HT1080 (cell line): ENCODE measurements around the gene CSF1. TPM values are rescaled to one million over a fixed set of nuclear protein-coding genes. Genes with fewer than 3 reads are reported as not detected.
"Not testable (repeated sequence)": the region's sequence is repeated elsewhere in the genome, so short reads cannot be mapped to it uniquely, and the experiment has no call there.

Experiments
- DNase-seq: peaks from one replicate; pipeline ENCODE4 v3.0.0-alpha.2; 2015; ENCODE audit warnings: low read depth
- total RNA-seq: library from RNA; depleted of rRNA; stranded (reverse); fragments of >200 nt; shearing (Covaris generic); gene quantifications from 2 replicates; pipeline ENCODE4 v1.2.3, GENCODE V29; 2014

The CSF1 gene
- total RNA-seq, 1 experiment from 2014 or later: 22.0 TPM

GRCh38 chr1:109933856-109934711, 23.4 kb downstream of the CSF1 start:
- DNase-seq: peak; percentile 83

GRCh38 chr1:109935451-109935900, 24.8 kb downstream of the CSF1 start:
- DNase-seq: no peak

DNA sequence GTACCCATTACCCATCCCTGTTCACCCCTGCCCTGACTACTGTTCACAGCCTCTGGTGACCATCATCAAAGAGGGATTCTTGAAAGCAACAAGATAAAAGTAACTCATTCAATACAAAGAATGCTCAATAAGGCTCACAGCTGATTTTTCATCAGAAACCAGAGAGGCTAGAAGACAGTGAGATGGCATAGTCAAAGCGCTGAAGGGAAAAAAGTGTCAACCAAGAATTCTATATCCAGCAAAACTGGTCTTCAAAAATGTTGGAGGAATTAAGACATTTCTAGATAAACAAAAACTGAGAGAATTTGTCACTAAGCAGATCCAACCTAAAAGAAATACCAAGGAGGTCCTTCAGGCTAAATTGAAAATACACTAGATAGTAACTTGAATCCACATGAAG, 27.1 kb downstream of the CSF1 start:
- no peak for DNase-seq

GRCh38 chr1:109938556-109938955, 27.9 kb downstream of the CSF1 start:
- DNase-seq: no peak

DNA sequence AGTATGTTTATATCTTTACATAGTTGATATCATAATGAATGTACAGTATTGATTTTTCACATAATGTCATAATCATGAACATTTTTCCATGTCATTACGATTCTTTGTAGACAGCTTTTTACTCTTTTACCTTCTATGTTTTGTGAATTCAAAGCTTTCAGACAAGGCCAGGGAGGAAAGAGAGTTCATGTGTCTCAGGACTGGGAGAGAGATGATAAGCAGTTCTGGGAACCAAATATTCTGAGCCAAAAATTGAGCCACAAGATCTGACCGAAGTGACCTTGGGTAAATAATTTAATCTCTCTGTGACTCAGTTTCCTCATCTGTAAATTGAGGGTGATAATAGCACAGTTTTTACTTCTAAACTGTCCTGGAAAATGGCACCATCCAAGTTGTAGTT, 31.8 kb downstream of the CSF1 start:
- no peak for DNase-seq

- DNase-seq: no peak
Observed at GRCh38 chr1:109944541-109944940, 33.9 kb downstream of the CSF1 start.

DNA sequence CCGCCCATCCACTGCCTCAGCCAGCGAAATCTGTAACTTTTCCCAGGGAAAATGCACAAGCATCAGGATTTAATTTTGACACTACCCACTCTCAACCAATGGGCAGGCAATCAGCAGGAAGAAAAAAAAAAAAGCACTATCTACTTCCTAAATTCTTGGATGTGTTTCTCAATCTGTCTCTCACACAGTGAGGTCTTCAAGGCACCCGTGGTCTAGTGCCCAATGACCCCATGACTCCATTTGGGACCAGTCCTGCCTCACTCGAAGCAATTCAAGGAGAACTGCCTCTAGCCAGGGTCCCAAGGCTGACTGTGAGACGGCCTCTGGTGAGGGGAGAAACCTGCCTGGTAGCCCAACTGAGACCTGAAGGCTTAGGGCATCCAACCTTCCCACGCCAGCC, 35.9 kb downstream of the CSF1 start:
- DNase-seq: no peak

GRCh38 chr1:109947582-109948284, 37.1 kb downstream of the CSF1 start:
- DNase-seq: no peak

DNA sequence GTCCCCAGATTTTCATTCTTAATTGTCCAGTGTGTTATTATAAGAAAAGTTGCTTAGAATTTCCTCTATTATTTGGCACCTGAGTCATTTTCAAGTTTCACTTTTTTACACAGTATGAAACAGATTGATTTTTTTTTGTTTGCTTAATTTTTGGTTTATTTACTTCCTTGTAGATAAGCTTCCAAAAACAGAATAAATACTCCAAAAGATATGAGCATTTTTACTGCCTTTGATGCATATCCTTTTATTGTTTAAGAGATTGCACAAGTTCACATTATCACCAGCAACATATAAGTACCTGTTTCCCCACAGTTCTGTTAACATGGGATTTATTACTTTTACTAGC, 37.6 kb downstream of the CSF1 start:
- DNase-seq: no peak

DNA sequence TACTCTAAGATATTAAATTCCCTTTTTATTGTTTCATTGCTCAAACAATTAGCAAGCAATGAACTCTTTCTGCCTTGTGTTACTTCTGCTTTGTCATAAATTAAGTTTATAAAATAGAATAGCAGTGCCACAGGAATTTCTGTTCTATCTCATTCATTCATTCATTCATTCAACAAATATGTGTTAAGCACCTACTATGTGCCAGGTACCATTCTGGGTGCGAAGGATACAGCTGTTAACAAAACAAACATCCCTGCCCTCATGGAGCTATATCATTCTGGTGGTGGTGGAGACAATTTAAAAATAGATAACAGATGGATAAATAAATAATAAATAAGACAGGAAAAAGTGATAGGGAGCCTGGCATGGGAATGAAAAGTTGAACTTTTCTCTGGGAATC, 39.4 kb downstream of the CSF1 start:
- DNase-seq: no peak

DNA sequence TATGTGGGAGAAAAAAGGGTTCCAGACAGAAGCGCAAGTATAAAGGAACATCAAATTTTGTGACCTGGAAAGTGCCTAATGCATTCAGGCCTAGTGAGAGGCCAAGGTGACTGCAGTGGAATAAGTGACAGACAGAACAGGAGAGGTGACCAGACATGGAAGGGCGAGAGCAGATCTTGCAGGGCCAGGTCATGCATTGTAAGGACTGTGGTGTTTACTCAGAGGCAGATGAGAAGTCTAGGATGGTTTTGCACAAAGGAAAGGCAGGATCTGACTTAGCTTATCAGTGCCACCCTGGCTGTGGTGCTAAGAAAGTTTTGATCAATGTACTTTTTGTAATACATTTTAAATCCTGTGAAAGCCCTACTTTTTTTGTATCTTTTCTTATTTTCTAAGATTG, 39.9 kb downstream of the CSF1 start:
- DNase-seq: no peak

GRCh38 chr1:109951501-109951900, 40.9 kb downstream of the CSF1 start:
- not testable (repeated sequence) for DNase-seq

DNA sequence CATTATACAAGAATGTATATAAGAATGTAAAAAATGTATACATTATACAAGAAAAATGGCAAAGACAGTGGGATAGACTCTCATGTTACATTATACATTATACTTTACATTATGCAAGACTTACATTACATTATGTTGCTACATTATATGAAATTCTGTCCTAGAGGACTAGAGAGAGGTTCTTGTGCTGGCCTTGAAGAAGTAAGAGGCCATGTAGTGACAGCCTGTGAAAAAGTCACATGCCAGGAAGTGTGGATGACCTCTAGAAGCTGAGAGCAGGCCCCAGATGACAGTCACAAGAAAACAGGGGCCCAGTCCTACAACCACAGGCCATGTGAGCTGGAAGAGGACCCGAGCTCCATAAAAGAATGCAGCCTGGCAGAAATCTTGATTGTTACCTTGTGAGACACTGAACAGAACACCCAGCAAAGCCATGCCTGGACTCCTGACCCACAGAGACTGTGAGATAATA, 43.4 kb downstream of the CSF1 start:
- no peak for DNase-seq

GRCh38 chr1:109959632-109959973, 49.0 kb downstream of the CSF1 start:
- no peak for DNase-seq

- DNase-seq: peak; percentile 70
Observed at GRCh38 chr1:109959974-109960744, 49.5 kb downstream of the CSF1 start.

GRCh38 chr1:109960745-109961094, 50.1 kb downstream of the CSF1 start:
- no peak for DNase-seq

GRCh38 chr1:109963864-109964263, 53.2 kb downstream of the CSF1 start:
- DNase-seq: peak; percentile 72

DNA sequence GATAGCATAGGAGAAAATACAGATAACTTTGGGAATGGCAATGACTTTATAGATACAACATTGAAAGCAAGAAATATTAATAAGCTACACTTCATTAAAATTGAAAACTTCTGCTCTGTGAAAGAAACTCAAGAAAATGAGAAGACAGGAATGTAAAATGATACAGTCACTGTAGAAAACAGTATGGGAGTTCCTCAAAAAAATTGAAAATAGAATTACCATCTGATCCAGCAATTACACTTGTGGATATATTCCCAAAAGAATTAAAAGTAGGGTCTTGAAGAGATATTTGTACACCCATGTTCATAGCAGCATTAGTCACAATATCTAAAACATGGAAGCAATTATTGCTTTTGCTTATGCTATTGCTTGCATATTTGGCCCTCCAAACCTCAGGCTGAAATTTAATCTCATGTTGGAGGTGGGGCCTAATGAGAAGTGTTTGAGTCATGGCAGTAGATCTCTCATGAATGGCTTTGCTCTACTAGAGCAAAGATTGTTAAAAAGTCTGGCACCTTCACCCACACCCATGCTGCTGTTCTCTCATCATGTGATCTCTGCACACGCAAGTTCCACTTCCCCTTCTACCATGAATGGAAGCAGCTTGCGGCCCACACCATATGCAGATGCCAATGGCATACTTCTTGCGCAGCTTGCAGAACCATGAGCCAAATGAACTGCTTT, 58.6 kb downstream of the CSF1 start:
- DNase-seq: peak; percentile 65

DNA sequence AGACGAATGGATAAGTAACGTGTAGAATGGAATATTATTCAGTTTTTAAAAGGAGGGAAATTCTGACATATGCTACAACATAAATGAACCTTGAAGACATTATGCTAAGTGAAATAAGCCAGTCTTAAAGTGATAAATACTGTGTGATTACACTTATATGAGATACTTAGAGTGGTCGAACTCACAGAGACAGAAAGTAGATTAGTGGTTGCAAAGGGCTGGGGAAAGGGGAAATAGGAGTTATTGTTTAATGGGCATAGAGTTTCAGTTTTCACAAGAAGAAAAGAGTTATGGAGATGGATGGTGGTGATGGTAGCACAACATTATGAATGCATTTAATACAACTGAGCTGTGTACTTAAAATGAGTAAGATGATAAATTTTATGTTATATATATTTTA, 59.3 kb downstream of the CSF1 start:
- no peak for DNase-seq

- no peak for DNase-seq
Observed at GRCh38 chr1:109971559-109971958, 60.9 kb downstream of the CSF1 start.

DNA sequence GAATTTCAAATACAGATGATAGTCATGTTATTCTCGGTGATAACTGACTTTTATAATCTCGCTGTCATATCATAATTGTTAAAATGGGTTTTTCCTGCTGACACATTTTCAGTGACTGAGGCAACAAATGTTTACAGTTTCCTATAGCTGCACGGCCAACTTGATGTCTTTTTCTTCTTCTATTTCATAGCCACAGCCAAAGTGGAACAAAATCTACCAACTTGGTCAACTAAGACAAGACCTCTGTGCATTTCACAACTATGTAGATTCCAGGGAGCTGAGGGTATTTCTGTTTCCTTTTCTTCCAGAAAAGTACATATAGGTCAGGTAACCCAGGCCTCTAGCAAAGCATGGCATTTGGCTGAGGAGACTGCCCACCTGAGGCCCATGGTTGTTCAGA, 63.5 kb downstream of the CSF1 start:
- no peak for DNase-seq

DNA sequence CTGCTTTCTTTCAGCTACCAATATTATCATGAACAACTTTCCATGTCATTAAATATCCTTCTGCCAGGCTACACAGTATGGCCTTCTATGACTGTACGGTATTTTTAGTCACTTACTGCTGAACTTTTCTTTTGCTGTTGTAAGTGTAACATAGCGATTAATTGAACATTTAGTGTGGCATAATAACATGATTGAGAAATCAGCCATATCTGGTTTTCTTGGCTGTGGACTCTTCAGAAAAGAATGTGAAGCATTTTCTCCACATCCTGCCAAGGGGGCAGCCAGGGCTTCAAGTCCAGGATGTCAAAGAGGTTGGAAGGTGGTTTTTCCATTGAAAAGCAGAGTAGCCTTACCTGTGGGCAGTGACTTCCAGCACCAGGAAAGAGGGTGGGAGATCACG, 65.1 kb downstream of the CSF1 start:
- peak; percentile 95 for DNase-seq
